ENCODE measurements around the gene TMEM44.

Gene TMEM44

DNA sequence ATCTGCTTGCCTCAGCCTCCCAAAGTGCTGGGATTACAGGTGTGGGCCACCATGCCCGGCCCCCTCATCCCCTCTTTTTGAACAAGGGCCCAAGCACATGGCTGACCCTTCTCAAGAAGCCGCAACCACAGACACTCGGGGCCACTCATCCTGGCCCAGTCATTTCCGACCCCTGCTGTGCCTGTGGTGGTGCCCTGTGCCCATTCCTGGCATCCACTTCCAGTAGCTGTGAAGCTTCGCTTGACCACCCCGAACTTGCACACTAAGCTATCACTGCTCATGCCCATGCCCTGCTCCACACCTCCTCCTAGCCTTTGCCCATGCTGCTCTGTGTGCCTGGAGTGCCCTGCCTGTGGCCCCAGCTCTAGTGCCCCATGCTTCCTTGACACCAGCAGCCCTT is 8.3 kb downstream of the TMEM44 start:
- H3K4me1 ChIP-seq (ENCODE audit: control insufficient read depth, insufficient read depth, low read length, poor library complexity, severe bottlenecking): no peaks in the 10 kb centered on the region
- no peaks in the 10 kb centered on the region for H3K36me3 ChIP-seq (ENCODE audit: control insufficient read depth, insufficient read depth, low read length)
- H3K9me3 ChIP-seq (ENCODE audit: control insufficient read depth, low read length): no peaks in the 10 kb centered on the region
- H3K4me3 ChIP-seq (ENCODE audit: insufficient read depth, low read depth, low read length, poor library complexity, severe bottlenecking): no peak overlapping the region
- no peaks in the 10 kb centered on the region for H3K27me3 ChIP-seq (replicated peaks; ENCODE audit: control insufficient read depth, insufficient read depth, low read length, poor library complexity, severe bottlenecking)
- no peak overlapping the region for H3K27ac ChIP-seq (ENCODE audit: insufficient read depth, low read length, poor library complexity, severe bottlenecking)
- DNase-seq: no peak

- no peak for DNase-seq
- Histone ChIP-seq H3K4me3 (ENCODE audit: insufficient read depth, low read depth, low read length, poor library complexity, severe bottlenecking) (no peak overlapping the region), H3K27me3 (replicated peaks; ENCODE audit: control insufficient read depth, insufficient read depth, low read length, poor library complexity, severe bottlenecking) (no peaks in the 10 kb centered on the region), H3K27ac (ENCODE audit: insufficient read depth, low read length, poor library complexity, severe bottlenecking) (no peak overlapping the region), H3K36me3 (ENCODE audit: control insufficient read depth, insufficient read depth, low read length) (no peaks in the 10 kb centered on the region), H3K4me1 (ENCODE audit: control insufficient read depth, insufficient read depth, low read length, poor library complexity, severe bottlenecking) (no peaks in the 10 kb centered on the region), H3K9me3 (ENCODE audit: control insufficient read depth, low read length) (no peaks in the 10 kb centered on the region)
Measured at GRCh38 chr3:194623449-194624290, 9.5 kb downstream of the TMEM44 start.

DNA sequence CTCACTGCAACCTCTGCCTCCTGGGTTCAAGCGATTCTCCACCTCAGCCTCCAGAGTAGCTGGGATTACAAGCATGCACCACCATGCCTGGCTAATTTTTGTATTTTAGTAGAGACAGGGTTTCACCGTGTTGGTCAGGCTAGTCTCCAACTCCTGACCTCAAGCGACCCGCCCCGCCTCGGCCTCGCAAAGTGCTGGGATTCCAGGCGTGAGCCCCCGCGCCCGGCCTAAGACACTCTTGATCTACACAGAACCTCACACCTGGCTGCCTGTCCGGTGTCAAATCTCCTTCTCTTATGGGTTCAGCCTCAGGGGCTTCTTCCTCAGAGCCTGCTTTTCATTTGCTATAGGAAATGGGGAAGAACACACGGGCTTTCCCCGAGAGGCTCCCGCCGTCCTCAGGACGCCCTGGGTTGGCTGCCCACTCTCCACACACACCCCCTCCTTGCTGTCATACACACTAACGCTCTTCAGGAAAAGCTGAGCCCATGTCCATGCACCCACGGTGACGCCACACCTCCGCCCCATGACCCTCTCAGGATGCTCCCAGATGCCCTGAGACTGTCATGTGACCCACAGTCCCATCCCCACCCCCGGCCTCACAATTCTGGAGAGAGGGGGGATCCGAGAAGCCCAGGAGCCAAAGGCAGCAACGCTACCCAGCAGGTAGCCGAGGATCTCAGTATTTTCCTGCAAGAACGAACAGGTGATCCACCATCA is 10.4 kb downstream of the TMEM44 start:
- Histone ChIP-seq H3K4me1 (ENCODE audit: control insufficient read depth, insufficient read depth, low read length, poor library complexity, severe bottlenecking) (no peaks in the 10 kb centered on the region), H3K27me3 (replicated peaks; ENCODE audit: control insufficient read depth, insufficient read depth, low read length, poor library complexity, severe bottlenecking) (no peaks in the 10 kb centered on the region), H3K36me3 (ENCODE audit: control insufficient read depth, insufficient read depth, low read length) (no peaks in the 10 kb centered on the region), H3K27ac (ENCODE audit: insufficient read depth, low read length, poor library complexity, severe bottlenecking) (no peak overlapping the region), H3K9me3 (ENCODE audit: control insufficient read depth, low read length) (no peaks in the 10 kb centered on the region), H3K4me3 (ENCODE audit: insufficient read depth, low read depth, low read length, poor library complexity, severe bottlenecking) (no peak overlapping the region)
- DNase-seq: no peak

GRCh38 chr3:194621947-194622346 is 11.3 kb downstream of the TMEM44 start:
- no peaks in the 10 kb centered on the region for H3K4me1 ChIP-seq (ENCODE audit: control insufficient read depth, insufficient read depth, low read length, poor library complexity, severe bottlenecking)
- H3K9me3 ChIP-seq (ENCODE audit: control insufficient read depth, low read length): no peaks in the 10 kb centered on the region
- no peak for DNase-seq
- no peak overlapping the region for H3K4me3 ChIP-seq (ENCODE audit: insufficient read depth, low read depth, low read length, poor library complexity, severe bottlenecking)
- no peaks in the 10 kb centered on the region for H3K36me3 ChIP-seq (ENCODE audit: control insufficient read depth, insufficient read depth, low read length)
- no peaks in the 10 kb centered on the region for H3K27me3 ChIP-seq (replicated peaks; ENCODE audit: control insufficient read depth, insufficient read depth, low read length, poor library complexity, severe bottlenecking)
- H3K27ac ChIP-seq (ENCODE audit: insufficient read depth, low read length, poor library complexity, severe bottlenecking): no peak overlapping the region

DNA sequence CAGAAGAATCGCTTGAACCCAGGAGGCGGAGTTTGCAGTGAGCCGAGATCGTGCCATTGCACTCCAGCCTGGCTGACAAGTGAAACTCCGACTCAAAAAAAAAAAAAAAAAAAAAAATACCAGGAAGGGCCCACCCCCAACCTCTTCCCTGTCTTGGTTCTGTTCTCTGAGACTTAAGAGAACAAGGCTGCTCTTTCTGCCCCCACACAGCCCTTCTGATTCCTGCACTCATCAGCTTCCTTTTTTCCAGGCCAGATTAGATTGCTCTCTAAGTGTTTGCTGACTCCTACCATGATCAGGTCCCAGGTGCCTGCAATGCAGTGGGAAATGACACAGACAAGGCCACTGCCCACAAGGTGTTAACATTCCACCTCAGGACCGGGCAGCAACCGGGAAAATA is 13.0 kb downstream of the TMEM44 start:
- DNase-seq: no peak
- H3K36me3 ChIP-seq (ENCODE audit: control insufficient read depth, insufficient read depth, low read length): no peaks in the 10 kb centered on the region
- H3K27me3 ChIP-seq (replicated peaks; ENCODE audit: control insufficient read depth, insufficient read depth, low read length, poor library complexity, severe bottlenecking): no peaks in the 10 kb centered on the region
- no peaks in the 10 kb centered on the region for H3K4me1 ChIP-seq (ENCODE audit: control insufficient read depth, insufficient read depth, low read length, poor library complexity, severe bottlenecking)
- no peak overlapping the region for H3K27ac ChIP-seq (ENCODE audit: insufficient read depth, low read length, poor library complexity, severe bottlenecking)
- no peaks in the 10 kb centered on the region for H3K9me3 ChIP-seq (ENCODE audit: control insufficient read depth, low read length)
- no peak overlapping the region for H3K4me3 ChIP-seq (ENCODE audit: insufficient read depth, low read depth, low read length, poor library complexity, severe bottlenecking)

- Histone ChIP-seq H3K36me3 (ENCODE audit: control insufficient read depth, insufficient read depth, low read length) (no peaks in the 10 kb centered on the region), H3K27me3 (replicated peaks; ENCODE audit: control insufficient read depth, insufficient read depth, low read length, poor library complexity, severe bottlenecking) (no peaks in the 10 kb centered on the region), H3K4me1 (ENCODE audit: control insufficient read depth, insufficient read depth, low read length, poor library complexity, severe bottlenecking) (no peaks in the 10 kb centered on the region), H3K27ac (ENCODE audit: insufficient read depth, low read length, poor library complexity, severe bottlenecking) (no peak overlapping the region), H3K9me3 (ENCODE audit: control insufficient read depth, low read length) (no peaks in the 10 kb centered on the region), H3K4me3 (ENCODE audit: insufficient read depth, low read depth, low read length, poor library complexity, severe bottlenecking) (no peak overlapping the region)
- DNase-seq: no peak
Measured at GRCh38 chr3:194619741-194620140, 13.5 kb downstream of the TMEM44 start.

DNA sequence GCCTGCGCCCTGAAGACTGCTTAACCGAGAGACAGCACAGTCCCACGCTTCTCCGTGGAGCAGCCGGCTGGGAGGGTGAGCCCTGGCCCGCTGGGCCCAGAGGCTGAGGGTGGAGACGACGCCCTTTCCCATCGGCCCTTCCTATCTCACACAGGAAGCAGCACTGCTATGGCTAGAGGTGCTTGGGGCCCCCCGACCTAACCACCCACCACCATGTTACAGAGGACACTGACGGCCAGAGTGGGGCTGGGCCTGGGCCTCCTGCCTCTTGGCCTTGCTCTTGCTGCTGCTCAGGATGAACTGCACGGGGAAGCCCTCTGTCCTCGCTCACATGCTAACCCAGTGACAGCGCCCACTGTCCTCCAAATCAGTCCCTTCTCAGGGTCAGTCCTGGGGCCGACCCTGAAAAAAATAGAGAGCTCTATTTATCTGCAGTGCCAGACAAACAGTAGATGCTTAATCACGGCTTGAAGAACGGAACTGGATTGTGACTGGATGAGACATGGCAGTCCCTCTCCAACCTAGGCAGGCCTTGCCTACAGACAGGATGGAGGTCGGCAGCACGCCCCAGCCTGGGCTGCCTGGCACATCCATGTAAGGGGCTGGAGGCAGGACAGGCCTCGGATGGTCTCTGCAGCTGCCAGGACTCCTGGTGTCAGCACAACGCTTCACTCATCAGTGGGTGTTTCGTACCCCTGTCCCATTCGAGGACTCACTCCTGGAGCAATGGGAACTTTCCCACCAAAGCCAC is 14.2 kb downstream of the TMEM44 start:
- H3K4me3 ChIP-seq (ENCODE audit: insufficient read depth, low read depth, low read length, poor library complexity, severe bottlenecking): no peak overlapping the region
- DNase-seq: no peak
- H3K36me3 ChIP-seq (ENCODE audit: control insufficient read depth, insufficient read depth, low read length): no peaks in the 10 kb centered on the region
- H3K9me3 ChIP-seq (ENCODE audit: control insufficient read depth, low read length): no peaks in the 10 kb centered on the region
- no peak overlapping the region for H3K27ac ChIP-seq (ENCODE audit: insufficient read depth, low read length, poor library complexity, severe bottlenecking)
- H3K4me1 ChIP-seq (ENCODE audit: control insufficient read depth, insufficient read depth, low read length, poor library complexity, severe bottlenecking): no peaks in the 10 kb centered on the region
- no peaks in the 10 kb centered on the region for H3K27me3 ChIP-seq (replicated peaks; ENCODE audit: control insufficient read depth, insufficient read depth, low read length, poor library complexity, severe bottlenecking)

GRCh38 chr3:194617827-194618226 is 15.4 kb downstream of the TMEM44 start:
- H3K9me3 ChIP-seq (ENCODE audit: control insufficient read depth, low read length): no peaks in the 10 kb centered on the region
- DNase-seq: no peak
- no peaks in the 10 kb centered on the region for H3K4me1 ChIP-seq (ENCODE audit: control insufficient read depth, insufficient read depth, low read length, poor library complexity, severe bottlenecking)
- no peak overlapping the region for H3K4me3 ChIP-seq (ENCODE audit: insufficient read depth, low read depth, low read length, poor library complexity, severe bottlenecking)
- H3K27me3 ChIP-seq (replicated peaks; ENCODE audit: control insufficient read depth, insufficient read depth, low read length, poor library complexity, severe bottlenecking): no peaks in the 10 kb centered on the region
- H3K27ac ChIP-seq (ENCODE audit: insufficient read depth, low read length, poor library complexity, severe bottlenecking): no peak overlapping the region
- H3K36me3 ChIP-seq (ENCODE audit: control insufficient read depth, insufficient read depth, low read length): no peaks in the 10 kb centered on the region

GRCh38 chr3:194617143-194617671 is 16.0 kb downstream of the TMEM44 start:
- no peak for DNase-seq
- H3K36me3 ChIP-seq (ENCODE audit: control insufficient read depth, insufficient read depth, low read length): no peaks in the 10 kb centered on the region
- no peak overlapping the region for H3K4me3 ChIP-seq (ENCODE audit: insufficient read depth, low read depth, low read length, poor library complexity, severe bottlenecking)
- H3K27ac ChIP-seq (ENCODE audit: insufficient read depth, low read length, poor library complexity, severe bottlenecking): no peak overlapping the region
- no peaks in the 10 kb centered on the region for H3K4me1 ChIP-seq (ENCODE audit: control insufficient read depth, insufficient read depth, low read length, poor library complexity, severe bottlenecking)
- no peaks in the 10 kb centered on the region for H3K9me3 ChIP-seq (ENCODE audit: control insufficient read depth, low read length)
- no peaks in the 10 kb centered on the region for H3K27me3 ChIP-seq (replicated peaks; ENCODE audit: control insufficient read depth, insufficient read depth, low read length, poor library complexity, severe bottlenecking)
